CD14-positive monocyte (primary cell): ENCODE data around the gene NLRC3. TPM values are rescaled to one million over a fixed set of nuclear protein-coding genes. Genes with fewer than 3 reads are reported as not detected.

ENCODE experiments used
- DNase-seq, 3 donors: peaks; one replicate each; pipeline ENCODE4 v3.0.0-alpha.2; 2011 to 2022
- H2AFZ ChIP-seq: 2 replicates; pipeline ENCODE4 v1.6.0; 2012; ENCODE audit warnings: mild to moderate bottlenecking, low read depth, low read length, inconsistent platforms; ENCODE audit not compliant: insufficient read depth, poor library complexity, severe bottlenecking
- H3K27ac ChIP-seq, 2 donors: 1 replicate in 1 of 2; 2 replicates in 1 of 2; pipeline ENCODE4 v1.5.1; 2012 to 2013; ENCODE audit warnings: low read length in 2 of 2, control low read depth in 1 of 2, inconsistent platforms in 1 of 2, low read depth in 1 of 2, mild to moderate bottlenecking in 1 of 2
- H3K27me3 ChIP-seq, 2 donors: one replicate each; pipeline versions ENCODE4 v1.6.0 to v1.6.1; 2011 to 2013; ENCODE audit warnings: low read length in 2 of 2; ENCODE audit not compliant: control insufficient read depth in 2 of 2, insufficient read depth in 2 of 2
- H3K36me3 ChIP-seq, 2 donors: replicated peaks in 1 of 2; 1 replicate in 1 of 2; 2 replicates in 1 of 2; pipeline versions ENCODE4 v1.5.1 to v1.6.1; 2012 to 2013; ENCODE audit warnings: low read length in 2 of 2, control low read depth in 1 of 2, inconsistent platforms in 1 of 2, mild to moderate bottlenecking in 1 of 2; ENCODE audit not compliant: insufficient read depth in 2 of 2, control insufficient read depth in 1 of 2
- H3K4me1 ChIP-seq, 2 donors: 1 replicate in 1 of 2; 2 replicates in 1 of 2; pipeline versions ENCODE4 v1.5.1 to v1.6.1; 2012 to 2013; ENCODE audit warnings: low read length in 2 of 2, control low read depth in 1 of 2, inconsistent platforms in 1 of 2, mild to moderate bottlenecking in 1 of 2, moderate library complexity in 1 of 2; ENCODE audit not compliant: insufficient read depth in 2 of 2, control insufficient read depth in 1 of 2
- H3K4me2 ChIP-seq: replicated peaks from 2 replicates; pipeline ENCODE3; 2012; ENCODE audit warnings: low read length, moderate library complexity, mild to moderate bottlenecking; ENCODE audit not compliant: poor library complexity, severe bottlenecking; ENCODE audit errors: extremely low read depth
- H3K4me3 ChIP-seq, 3 experiments: fragments of 200-600 bp in 1 of 3; sonication (generic) in 1 of 3; replicated peaks in 1 of 3; 1 replicate in 2 of 3; 2 replicates in 1 of 3; pipeline ENCODE4 v1.5.1; 2011 to 2013; ENCODE audit warnings: low read length in 3 of 3, mild to moderate bottlenecking in 3 of 3, control low read depth in 2 of 3, low read depth in 2 of 3, inconsistent platforms in 1 of 3, moderate library complexity in 1 of 3
- H3K79me2 ChIP-seq: 2 replicates; pipeline ENCODE4 v1.6.0; 2012; ENCODE audit warnings: mild to moderate bottlenecking, control low read depth, inconsistent platforms, low read length, moderate library complexity; ENCODE audit not compliant: insufficient read depth
- H3K9ac ChIP-seq: 2 replicates; pipeline ENCODE4 v1.6.0; 2017; ENCODE audit warnings: low read length, mild to moderate bottlenecking; ENCODE audit not compliant: insufficient read depth, poor library complexity, severe bottlenecking
- H3K9me3 ChIP-seq, 2 donors: replicated peaks in 1 of 2; 1 replicate in 1 of 2; 2 replicates in 1 of 2; pipeline versions ENCODE4 v1.5.1 to v1.6.1; 2012 to 2013; ENCODE audit warnings: low read length in 2 of 2, control low read depth in 1 of 2; ENCODE audit not compliant: control insufficient read depth in 1 of 2, insufficient read depth in 1 of 2
- H4K20me1 ChIP-seq: 2 replicates; pipeline ENCODE4 v1.6.0; 2012; ENCODE audit warnings: mild to moderate bottlenecking, low read length, control low read depth, moderate library complexity; ENCODE audit not compliant: insufficient read depth
- H3K27ac Mint-ChIP-seq, 7 donors: one replicate each; pipeline ENCODE4 v1.8.0; 2020; ENCODE audit warnings: mild to moderate bottlenecking in 7 of 7, mixed read lengths in 7 of 7, moderate library complexity in 6 of 7, inconsistent platforms in 2 of 7
- H3K27me3 Mint-ChIP-seq, 3 donors: one replicate each; pipeline ENCODE4 v1.8.0; 2021 to 2022; ENCODE audit warnings: low read depth in 3 of 3, mild to moderate bottlenecking in 3 of 3, mixed read lengths in 3 of 3, moderate library complexity in 3 of 3, inconsistent platforms in 1 of 3
- H3K36me3 Mint-ChIP-seq, 2 donors: one replicate each; pipeline ENCODE4 v1.8.0; 2020; ENCODE audit warnings: mixed read lengths in 2 of 2, inconsistent platforms in 1 of 2, mild to moderate bottlenecking in 1 of 2
- H3K4me1 Mint-ChIP-seq: one replicate; pipeline ENCODE4 v1.8.0; 2020; ENCODE audit warnings: mild to moderate bottlenecking, mixed read lengths
- H3K4me3 Mint-ChIP-seq, 2 donors: one replicate each; pipeline ENCODE4 v1.8.0; 2020; ENCODE audit warnings: mild to moderate bottlenecking in 2 of 2, mixed read lengths in 2 of 2, moderate library complexity in 1 of 2
- H3K9me3 Mint-ChIP-seq, 7 donors: one replicate each; pipeline ENCODE4 v1.8.0; 2020 to 2022; ENCODE audit warnings: mixed read lengths in 7 of 7, mild to moderate bottlenecking in 6 of 7, moderate library complexity in 6 of 7, inconsistent platforms in 2 of 7
- CTCF ChIP-seq: fragments of 200-600 bp; IDR thresholded peaks from one replicate; pipeline ENCODE4 v1.8.0; 2022; ENCODE audit warnings: antibody characterized with exemption, mild to moderate bottlenecking
- WGBS: methylation state at CpG from one replicate; pipeline ENCODE4 v1.1.5; 2013; ENCODE audit warnings: missing lambda C conversion rate; ENCODE audit not compliant: insufficient coverage; 5-methylcytosine and 5-hydroxymethylcytosine counted together
- intact Hi-C, 2 donors: fragments of 100-400 bp; cut with micrococcal nuclease; formaldehyde crosslinking; loops; one replicate each; pipeline versions ENCODE4 v1.15.0 to v1.15.1; 2023
- polyA plus RNA-seq, 3 donors: library from polyadenylated mRNA; depleted of rRNA in 1 of 3; unstranded in 2 of 3; stranded (reverse) in 1 of 3; fragments of 300-500 nt in 2 of 3; fragments of >200 nt in 1 of 3; fragmentation: Illumina TruSeq in 2 of 3; gene quantifications; 1 replicate in 2 of 3; 2 replicates in 1 of 3; pipeline ENCODE4 v1.2.3, GENCODE V29; 2012 to 2021

Gene NLRC3
- polyA plus RNA-seq, 3 donors, result 0.03 to 0.07 (median 0.06) TPM

- Histone ChIP-seq H3K79me2 (no peaks in the 10 kb centered on the region), H3K4me3 (no peak overlapping the region), H3K27me3 (peaks cover 0 to 23% of the 10 kb centered on the region in 2 donors), H3K27ac (no peak overlapping the region), H3K9me3 (no peaks in the 10 kb centered on the region), H3K36me3 (peaks cover 17 to 32% of the 10 kb centered on the region in 2 donors), H4K20me1 (no peaks in the 10 kb centered on the region), H3K4me2 (no peak overlapping the region), H2AFZ (no peak overlapping the region), H3K4me1 (peaks cover 41 to 44% of the 10 kb centered on the region in 2 donors), H3K9ac (no peak overlapping the region)
- Mint-ChIP-seq H3K27me3 (peaks cover 35 to 58% (median 42%) of the 10 kb centered on the region in 3 donors), H3K27ac (no peak overlapping the region), H3K4me3 (no peak overlapping the region), H3K36me3 (peaks cover 45 to 61% of the 10 kb centered on the region in 2 donors), H3K9me3 (peaks cover 0 to 7% (median 2%) of the 10 kb centered on the region in 7 donors), H3K4me1 (peaks cover 47% of the 10 kb centered on the region)
- DNase-seq, result no peak
- 98% methylated on average over 10 of the region's 10 CpGs for WGBS
- TF ChIP-seq CTCF, result no peak
- intact Hi-C loops, result loop anchor here in 1 of 2 donors (10.0 kb wide), 1 partner anchor 63 kb away; no protein-coding TSS in a partner anchor
Measured at GRCh38 chr16:3581392-3581791, 4.2 kb upstream of the NLRC3 start.

GRCh38 chr16:3580686-3581085 is 3.5 kb upstream of the NLRC3 start:
- Mint-ChIP-seq H3K27ac (peak overlapping the region in 1 of 7 donors; percentile 50), H3K9me3 (peaks cover 0 to 7% (median 2%) of the 10 kb centered on the region in 7 donors), H3K4me3 (peak overlapping the region in 1 of 2 donors; percentile 81), H3K27me3 (peaks cover 37 to 64% (median 44%) of the 10 kb centered on the region in 3 donors), H3K4me1 (peaks cover 47% of the 10 kb centered on the region), H3K36me3 (peaks cover 40 to 54% of the 10 kb centered on the region in 2 donors)
- WGBS, result 19% methylated on average over 3 of the region's 8 CpGs
- Histone ChIP-seq H2AFZ (peak overlapping the region; percentile 44), H3K4me2 (peak overlapping the region; percentile 38), H3K9ac (peak overlapping the region; percentile 7), H3K4me1 (peaks cover 41 to 45% of the 10 kb centered on the region in 2 donors), H3K79me2 (no peaks in the 10 kb centered on the region), H3K27me3 (peaks cover 0 to 30% of the 10 kb centered on the region in 2 donors), H3K9me3 (no peaks in the 10 kb centered on the region), H3K27ac (no peak overlapping the region), H3K4me3 (no peak overlapping the region), H4K20me1 (no peaks in the 10 kb centered on the region), H3K36me3 (peaks cover 17 to 32% of the 10 kb centered on the region in 2 donors)
- intact Hi-C loops, result loop anchor here in 1 of 2 donors (10.0 kb wide), 1 partner anchor 64 kb away; no protein-coding TSS in a partner anchor
- DNase-seq, result no peak
- TF ChIP-seq CTCF, result no peak
